ENCODE data around the gene MEGF10.

Gene MEGF10

GRCh38 chr5:127375544-127376091, 85.0 kb downstream of the MEGF10 start:
- no peak for DNase-seq

GRCh38 chr5:127377651-127378050, 87.1 kb downstream of the MEGF10 start:
- DNase-seq: no peak

GRCh38 chr5:127385936-127386335, 95.3 kb downstream of the MEGF10 start:
- no peak for DNase-seq

- DNase-seq: no peak
These were observed 96.0 kb downstream of the MEGF10 start for GRCh38 chr5:127386557-127386956.

- DNase-seq: no peak
These were observed 99.0 kb downstream of the MEGF10 start for GRCh38 chr5:127389601-127390000.

GRCh38 chr5:127392762-127393161, 102.2 kb downstream of the MEGF10 start:
- DNase-seq: no peak

GRCh38 chr5:127396490-127397155, 106.0 kb downstream of the MEGF10 start:
- DNase-seq: no peak

- no peak for DNase-seq
These were observed 107.9 kb downstream of the MEGF10 start for GRCh38 chr5:127398508-127398907.

GRCh38 chr5:127399068-127399467, 108.5 kb downstream of the MEGF10 start:
- no peak for DNase-seq

GRCh38 chr5:127400539-127400938, 109.9 kb downstream of the MEGF10 start:
- DNase-seq: no peak

- no peak for DNase-seq
These were observed 110.5 kb downstream of the MEGF10 start for GRCh38 chr5:127400946-127401670.

GRCh38 chr5:127402361-127402760, 111.8 kb downstream of the MEGF10 start:
- no peak for DNase-seq

- no peak for DNase-seq
These were observed 113.6 kb downstream of the MEGF10 start for GRCh38 chr5:127404190-127404589.

- DNase-seq: no peak
These were observed 115.9 kb downstream of the MEGF10 start for GRCh38 chr5:127406326-127407121.

GRCh38 chr5:127409246-127409917, 118.8 kb downstream of the MEGF10 start:
- no peak for DNase-seq

GRCh38 chr5:127409921-127410675, 119.5 kb downstream of the MEGF10 start:
- DNase-seq: no peak

GRCh38 chr5:127410959-127411358, 120.4 kb downstream of the MEGF10 start:
- no peak for DNase-seq

- DNase-seq: no peak
These were observed 120.8 kb downstream of the MEGF10 start for GRCh38 chr5:127411381-127411780.

GRCh38 chr5:127412698-127413097, 122.1 kb downstream of the MEGF10 start:
- no peak for DNase-seq

- no peak for DNase-seq
These were observed 124.4 kb downstream of the MEGF10 start for GRCh38 chr5:127415034-127415433.

GRCh38 chr5:127416906-127417305, 126.3 kb downstream of the MEGF10 start:
- DNase-seq: no peak

GRCh38 chr5:127417528-127417927, 126.9 kb downstream of the MEGF10 start:
- no peak for DNase-seq

Measured in T-helper 9 cell (primary cell).